AG09319 (cell line): ENCODE results near the gene NLRP13.
"Not testable (repeated sequence)": the region's sequence is repeated elsewhere in the genome, so short reads cannot be mapped to it uniquely, and the experiment has no call there.

Experiments used
- DNase-seq: peaks from one replicate; pipeline ENCODE4 v3.0.0-alpha.2; 2010; ENCODE audit warnings: low read depth; ENCODE audit errors: extremely low read depth
- TF ChIP-seq, protein P1 (sequence below): IDR thresholded peaks from 2 replicates; pipeline ENCODE4 v1.5.1; 2011; ENCODE audit warnings: low read depth, mild to moderate bottlenecking, inconsistent platforms, low read length, moderate library complexity

The NLRP13 gene

DNA sequence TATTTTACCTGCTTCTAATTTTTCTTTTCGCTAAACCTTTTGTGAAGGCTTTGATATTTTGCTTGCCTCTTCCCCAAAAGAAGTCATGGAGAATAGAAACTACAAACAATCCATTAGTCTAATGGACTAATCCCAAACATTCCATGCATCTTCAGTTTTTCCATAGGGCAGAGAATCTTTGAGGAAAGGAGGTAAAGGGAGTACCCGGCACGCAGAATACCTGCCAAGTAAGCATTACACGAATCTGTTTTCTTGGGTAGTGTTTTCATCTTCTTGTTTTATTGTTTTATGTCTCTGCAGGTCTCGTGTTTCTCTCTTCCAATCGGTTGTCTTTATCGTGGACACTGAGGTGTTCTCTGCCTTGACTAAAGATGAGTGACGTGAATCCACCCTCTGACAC lies 15.4 kb upstream of the NLRP13 start, which contains the start of gene NLRP8:
TSS of gene NLRP8 (plus strand) at position 301 of the 400 bp plus-strand sequence.
- TF ChIP-seq, protein P1, sequence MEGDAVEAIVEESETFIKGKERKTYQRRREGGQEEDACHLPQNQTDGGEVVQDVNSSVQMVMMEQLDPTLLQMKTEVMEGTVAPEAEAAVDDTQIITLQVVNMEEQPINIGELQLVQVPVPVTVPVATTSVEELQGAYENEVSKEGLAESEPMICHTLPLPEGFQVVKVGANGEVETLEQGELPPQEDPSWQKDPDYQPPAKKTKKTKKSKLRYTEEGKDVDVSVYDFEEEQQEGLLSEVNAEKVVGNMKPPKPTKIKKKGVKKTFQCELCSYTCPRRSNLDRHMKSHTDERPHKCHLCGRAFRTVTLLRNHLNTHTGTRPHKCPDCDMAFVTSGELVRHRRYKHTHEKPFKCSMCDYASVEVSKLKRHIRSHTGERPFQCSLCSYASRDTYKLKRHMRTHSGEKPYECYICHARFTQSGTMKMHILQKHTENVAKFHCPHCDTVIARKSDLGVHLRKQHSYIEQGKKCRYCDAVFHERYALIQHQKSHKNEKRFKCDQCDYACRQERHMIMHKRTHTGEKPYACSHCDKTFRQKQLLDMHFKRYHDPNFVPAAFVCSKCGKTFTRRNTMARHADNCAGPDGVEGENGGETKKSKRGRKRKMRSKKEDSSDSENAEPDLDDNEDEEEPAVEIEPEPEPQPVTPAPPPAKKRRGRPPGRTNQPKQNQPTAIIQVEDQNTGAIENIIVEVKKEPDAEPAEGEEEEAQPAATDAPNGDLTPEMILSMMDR = no peak
- no peak for DNase-seq

DNA sequence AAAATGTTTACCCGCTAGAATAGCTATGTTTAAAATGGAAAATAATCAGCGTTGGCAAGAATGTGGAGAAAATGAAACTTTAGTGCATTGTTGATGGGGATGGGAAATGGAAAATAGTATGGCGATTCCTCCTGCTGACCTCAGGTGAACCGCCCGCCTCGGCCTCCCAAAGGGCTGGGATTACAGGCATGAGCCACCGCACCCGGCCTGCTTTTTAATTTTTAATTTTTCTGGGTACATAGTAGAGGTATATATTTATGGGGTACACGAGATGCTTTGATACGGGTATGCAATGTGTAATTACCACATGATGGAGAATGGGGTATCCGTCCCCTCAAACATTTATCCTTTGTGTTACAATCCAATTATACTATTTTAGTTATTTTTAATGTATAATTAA lies 8.2 kb upstream of the NLRP13 start:
- DNase-seq = no peak

GRCh38 chr19:55939206-55939605 lies 7.1 kb upstream of the NLRP13 start:
- TF ChIP-seq, protein P1 = no peak
- DNase-seq = no peak

More for the DNA sequence above, 8.2 kb upstream of the NLRP13 start:
- TF ChIP-seq, protein P1 = no peak

- TF ChIP-seq, protein P1 = no peak
These were observed 3.1 kb upstream of the NLRP13 start for GRCh38 chr19:55935206-55935605.

DNA sequence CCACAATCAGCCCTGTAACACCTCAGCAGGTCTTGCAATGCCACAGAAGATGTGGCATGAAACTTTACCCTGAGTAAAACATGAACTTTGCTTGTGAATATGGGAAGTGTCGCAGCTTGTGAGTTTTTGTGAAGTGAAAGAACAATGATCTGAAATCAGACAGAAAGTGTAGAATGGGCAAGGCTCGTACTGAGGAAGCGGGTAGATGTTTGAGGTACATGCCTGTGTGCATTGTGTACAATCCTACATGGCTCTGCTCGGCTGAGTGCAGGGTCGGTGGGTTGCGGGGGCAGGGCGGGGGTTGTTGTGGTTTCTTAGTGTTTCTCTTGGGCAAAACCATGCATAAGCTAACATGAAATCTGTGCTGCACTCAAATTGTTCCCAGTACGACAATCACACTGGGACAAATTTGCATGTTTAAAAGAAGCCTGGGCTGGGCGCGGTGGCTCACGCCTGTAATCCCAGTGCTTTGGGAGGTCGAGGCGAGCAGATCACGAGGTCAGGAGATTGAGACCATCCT lies 1.1 kb downstream of the NLRP13 start:
- TF ChIP-seq, protein P1 = no peak

More at GRCh38 chr19:55935206-55935605, 3.1 kb upstream of the NLRP13 start:
- DNase-seq = no peak

GRCh38 chr19:55929258-55929657 lies 2.9 kb downstream of the NLRP13 start:
- DNase-seq = not testable (repeated sequence)

More for the DNA sequence above, 1.1 kb downstream of the NLRP13 start:
- no peak for DNase-seq

DNA sequence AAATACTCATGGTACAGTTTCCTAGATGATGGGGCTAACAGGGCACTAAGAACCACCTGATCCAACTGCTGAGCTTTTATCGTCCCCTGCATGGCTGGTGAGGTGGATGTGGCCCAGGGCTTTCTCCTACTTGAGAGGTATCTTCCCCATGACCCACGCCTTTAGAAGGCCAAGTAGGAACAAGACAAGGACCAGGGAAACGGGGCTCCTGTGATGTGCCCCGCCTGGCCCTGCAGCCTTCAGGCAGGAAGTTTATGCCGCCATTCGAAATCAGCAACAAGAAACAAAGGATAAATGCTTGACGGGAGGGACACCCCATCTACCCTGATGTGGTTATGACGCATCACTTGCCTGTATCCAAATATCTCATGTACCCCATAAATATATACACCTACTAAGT lies 4.1 kb downstream of the NLRP13 start:
- TF ChIP-seq, protein P1 = no peak

GRCh38 chr19:55923556-55923955 lies 8.6 kb downstream of the NLRP13 start:
- TF ChIP-seq, protein P1 = no peak
- DNase-seq = no peak

More for the DNA sequence above, 4.1 kb downstream of the NLRP13 start:
- DNase-seq = no peak
